K562 (cell line): ENCODE results near the gene FOXJ1. TPM values are rescaled to one million over a fixed set of nuclear protein-coding genes. Genes with fewer than 3 reads are reported as not detected.

ENCODE experiments used
- ATAC-seq: fragments of 200-7000 bp; cut with Tn5 transposase; 3 replicates; pipeline ENCODE4 v1.9.1; 2020; ENCODE audit warnings: moderate library complexity
- BruUV-seq: library from RNA; stranded (reverse); fragments of 400-500 nt; replicated peaks from 2 replicates; lab custom pipeline; 2021; lab: Mats Ljungman, UMichigan
- CTCF ChIA-PET: fragments of 300-600 bp; formaldehyde crosslinking; extraction: SDS; loops from one replicate; lab custom pipeline; 2021; ENCODE audit warnings: low intra/inter-chr PET ratio; lab: Yijun Ruan, JAX
- POLR2A ChIA-PET: fragments of 300-600, 350-650 bp; sonication (Branson Sonifier 250); formaldehyde crosslinking; extraction: SDS; loops from one replicate; lab custom pipeline; 2021; ENCODE audit warnings: antibody characterized with exemption, inconsistent platforms; lab: Yijun Ruan, JAX
- DNase-seq, 4 experiments: peaks; one replicate each; pipeline versions ENCODE4 v3.0.0 to v3.0.0-alpha.2; 2011 to 2018; ENCODE audit warnings: low spot score in 3 of 4, mixed read lengths in 3 of 4; ENCODE audit errors: extremely low read depth in 1 of 4
- FAIRE-seq: peaks from 2 replicates; lab custom pipeline; 2011; peaks lifted over from hg19 to GRCh38; lab: Jason Lieb, UNC
- H2AFZ ChIP-seq: 2 replicates; pipeline ENCODE4 v1.6.0; 2011; ENCODE audit warnings: low read depth, low read length, control low read depth, inconsistent platforms
- H3K27ac ChIP-seq: fragments of 200-600 bp; 3 replicates; pipeline ENCODE4 v1.8.0; 2011; ENCODE audit warnings: low read depth, mild to moderate bottlenecking, control low read depth, inconsistent platforms, low read length, moderate library complexity, mixed read lengths; ENCODE audit errors: extremely low read depth
- H3K27me3 ChIP-seq, 2 experiments: fragments of 300-600 bp in 1 of 2; 2 replicates in 1 of 2; 3 replicates in 1 of 2; pipeline versions ENCODE4 v1.6.0 to v1.8.0; 2011; ENCODE audit warnings: inconsistent platforms in 2 of 2, low read length in 2 of 2, mild to moderate bottlenecking in 1 of 2, mixed read lengths in 1 of 2, moderate library complexity in 1 of 2; ENCODE audit not compliant: control insufficient read depth in 2 of 2, insufficient read depth in 2 of 2
- H3K36me3 ChIP-seq: fragments of 300-600 bp; 3 replicates; pipeline ENCODE4 v1.8.0; 2011; ENCODE audit warnings: mild to moderate bottlenecking, low read length, inconsistent platforms; ENCODE audit not compliant: control insufficient read depth, insufficient read depth
- H3K4me1 ChIP-seq, 2 experiments: fragments of 200-600 bp in 1 of 2; replicated peaks in 1 of 2; 2 replicates in 1 of 2; 3 replicates in 1 of 2; pipeline versions ENCODE4 v1.5.1 to v1.8.0; 2011; ENCODE audit warnings: inconsistent platforms in 2 of 2, low read length in 2 of 2, mild to moderate bottlenecking in 1 of 2, mixed read lengths in 1 of 2, moderate library complexity in 1 of 2; ENCODE audit not compliant: control insufficient read depth in 2 of 2, insufficient read depth in 2 of 2
- H3K4me2 ChIP-seq: 2 replicates; pipeline ENCODE4 v1.6.1; 2011; ENCODE audit warnings: low read length, control low read depth, inconsistent platforms, mixed read lengths; ENCODE audit not compliant: insufficient read depth
- H3K4me3 ChIP-seq: fragments of 200-600 bp; sonication (generic), shearing (Covaris generic); 2 replicates; pipeline ENCODE4 v1.5.1; 2016; ENCODE audit warnings: control low read depth, inconsistent platforms
- H3K79me2 ChIP-seq: fragments of 200-600 bp; 3 replicates; pipeline ENCODE4 v1.8.0; 2011; ENCODE audit warnings: low read length, inconsistent platforms; ENCODE audit not compliant: control insufficient read depth, insufficient read depth
- H3K9ac ChIP-seq, 2 experiments: 2 replicates each; pipeline versions ENCODE4 v1.6.0 to v1.6.1; 2011; ENCODE audit warnings: low read depth in 2 of 2, low read length in 2 of 2, control low read depth in 1 of 2, inconsistent platforms in 1 of 2, mild to moderate bottlenecking in 1 of 2, mixed read lengths in 1 of 2; ENCODE audit not compliant: insufficient read depth in 1 of 2
- H3K9me1 ChIP-seq: one replicate; pipeline ENCODE4 v1.6.0; 2011; ENCODE audit warnings: inconsistent platforms, mild to moderate bottlenecking, low read length, moderate library complexity; ENCODE audit not compliant: control insufficient read depth, insufficient read depth
- H3K9me3 ChIP-seq: replicated peaks from 2 replicates; pipeline ENCODE4 v1.5.1; 2011; ENCODE audit warnings: low read depth, low read length, inconsistent platforms; ENCODE audit not compliant: control insufficient read depth, insufficient read depth
- H4K20me1 ChIP-seq: replicated peaks from 2 replicates; pipeline ENCODE4 v1.6.1; 2011; ENCODE audit warnings: low read length, inconsistent platforms, mixed read lengths; ENCODE audit not compliant: control insufficient read depth, insufficient read depth
- CCNT2 ChIP-seq: IDR thresholded peaks from 2 replicates; pipeline ENCODE4 v1.6.1; 2011; ENCODE audit warnings: borderline replicate concordance, low read depth, mild to moderate bottlenecking, moderate library complexity, mixed read lengths, low read length; ENCODE audit not compliant: insufficient read length; ENCODE audit errors: extremely low read depth
- KDM2B ChIP-seq: fragments of 250-450 bp; sonication (Bioruptor Pico); IDR thresholded peaks from 2 replicates; pipeline ENCODE4 v1.8.0; 2021; ENCODE audit warnings: mild to moderate bottlenecking, moderate library complexity
- MIER1 ChIP-seq: fragments of 450-650 bp; IDR thresholded peaks from 2 replicates; pipeline ENCODE4 v1.6.1; 2016; ENCODE audit warnings: antibody characterized with exemption, mild to moderate bottlenecking, low read depth
- POLR2B ChIP-seq: fragments of 450-650 bp; IDR thresholded peaks from 2 replicates; pipeline ENCODE4 v1.6.1; 2018; ENCODE audit warnings: low read depth; ENCODE audit not compliant: partially characterized antibody
- TAL1 ChIP-seq: fragments of 450-650 bp; IDR thresholded peaks from 2 replicates; pipeline ENCODE4 v1.6.1; 2016; ENCODE audit warnings: mild to moderate bottlenecking
- ZBTB26 ChIP-seq: fragments of 450-650 bp; formaldehyde crosslinking; IDR thresholded peaks from 2 replicates; pipeline ENCODE4 v1.4.0; 2022; ENCODE audit warnings: missing genetic modification characterization
- ZNF444 ChIP-seq: fragments of 250-450 bp; sonication (Bioruptor Pico); IDR thresholded peaks from 2 replicates; pipeline ENCODE4 v1.4.0; 2020; ENCODE audit warnings: mild to moderate bottlenecking, moderate library complexity
- WGBS: fragments of 100-300 bp; shearing (Covaris generic); methylation state at CpG from one replicate; pipeline ENCODE4 v1.1.6; 2016; ENCODE audit warnings: low coverage, mixed read lengths; ENCODE audit not compliant: insufficient coverage; ENCODE audit errors: missing lambda C conversion rate; 5-methylcytosine and 5-hydroxymethylcytosine counted together
- in situ Hi-C: fragments of 300-500 bp; cut with MboI; formaldehyde crosslinking; loops from 4 replicates; pipeline ENCODE4 v1.15.0; 2018; ENCODE audit warnings: inconsistent platforms, mixed read lengths
- intact Hi-C: fragments of 100-400 bp; cut with micrococcal nuclease; formaldehyde crosslinking; loops from 2 replicates; pipeline ENCODE4 v1.14.2; 2022
- polyA plus RNA-seq, 8 experiments: library from polyadenylated mRNA; depleted of rRNA in 4 of 8; stranded (reverse) in 5 of 8; unstranded in 3 of 8; fragments of >200 nt; fragmentation: Nextera tagmentation in 2 of 8; fragmentation: Illumina TruSeq in 1 of 8; extraction: Ambion mirVana in 2 of 8; extraction: Trizol in 1 of 8; gene quantifications; 2 replicates each; pipeline versions ENCODE4 v1.2.1 to v1.2.3, GENCODE V29; 2011 to 2014; ENCODE audit warnings: inconsistent platforms in 1 of 8, missing spikeins in 1 of 8
- total RNA-seq, 7 experiments: library from RNA; depleted of rRNA in 6 of 7; stranded (reverse); fragments of >200 nt in 6 of 7; fragmentation: Illumina TruSeq in 2 of 7; extraction: Trizol in 2 of 7; gene quantifications; 2 replicates each; pipeline versions ENCODE4 v1.2.1 to v1.2.3, GENCODE V29; 2011 to 2021; ENCODE audit warnings: low replicate concordance in 1 of 7

The FOXJ1 gene
- total and polyA plus RNA-seq, 9 of the 15 experiments (the other 6 are each of a cell fraction or from before 2014, with no cell fraction given): 0.07 TPM; not detected in 8

GRCh38 chr17:76090517-76091129 lies 50.4 kb downstream of the FOXJ1 start:
- peak overlapping the region in 1 of 2 experiments; percentile 14; a peak in 1 of 4 replicates for H3K9ac ChIP-seq
- WGBS: 91% methylated on average over 10 of the region's 17 CpGs
- no peak for FAIRE-seq
- no peak for DNase-seq
- TF ChIP-seq POLR2B (no peak), ZNF444 (no peak), MIER1 (no peak), TAL1 (no peak), CCNT2 (no peak), KDM2B (CRISPR knock-in tag) (no peak), ZBTB26 (no peak)
- H3K27ac ChIP-seq: no peak overlapping the region
- H4K20me1 ChIP-seq: no peaks in the 10 kb centered on the region; the same call in 1 of the 2 replicates
- H3K4me3 ChIP-seq: no peak overlapping the region
- no peaks in the 10 kb centered on the region for H3K9me3 ChIP-seq
- H2AFZ ChIP-seq: no peak overlapping the region
- CTCF ChIA-PET: no interaction called here
- no peaks in the 10 kb centered on the region for H3K27me3 ChIP-seq
- no peak overlapping the region for H3K4me2 ChIP-seq
- POLR2A ChIA-PET: interaction anchor here (0.6 to 1.2 kb wide), 3 partner anchors 8 to 105 kb away, joined by 3 read pairs; no protein-coding TSS in a partner anchor
- H3K36me3 ChIP-seq: peaks cover 76% of the 10 kb centered on the region; the same call in 2 of the 3 replicates
- no peaks in the 10 kb centered on the region for H3K79me2 ChIP-seq
- BruUV-seq: no TSS peak
- intact Hi-C loops: no loop called here
- no peak for ATAC-seq
- in situ Hi-C loops: no loop called here
- peaks cover 6 to 16% of the 10 kb centered on the region in 2 experiments; a peak in 4 of 5 replicates for H3K4me1 ChIP-seq
- no peaks in the 10 kb centered on the region for H3K9me1 ChIP-seq
